Liver (tissue), 9 donors: ENCODE measurements around the gene TNS3. TPM values are rescaled to one million over a fixed set of nuclear protein-coding genes. Genes with fewer than 3 reads are reported as not detected.

Source experiments
- DNase-seq: peaks from one replicate; pipeline ENCODE4 v3.0.0-alpha.2; 2017; ENCODE audit warnings: low spot score
- H3K27ac ChIP-seq, 2 donors: one replicate each; pipeline ENCODE4 v1.7.0; 2013; ENCODE audit warnings: inconsistent platforms in 2 of 2, low read length in 2 of 2, control low read depth in 1 of 2, low read depth in 1 of 2, mild to moderate bottlenecking in 1 of 2
- H3K27me3 ChIP-seq, 4 donors: one replicate each; pipeline versions ENCODE4 v1.6.1 to v1.7.0; 2013; ENCODE audit warnings: low read length in 3 of 4, inconsistent platforms in 1 of 4, mild to moderate bottlenecking in 1 of 4, moderate library complexity in 1 of 4; ENCODE audit not compliant: control insufficient read depth in 4 of 4, insufficient read depth in 4 of 4
- H3K36me3 ChIP-seq, 4 donors: one replicate each; pipeline versions ENCODE4 v1.6.1 to v1.7.0; 2013; ENCODE audit warnings: low read length in 3 of 4, mild to moderate bottlenecking in 3 of 4, low read depth in 1 of 4, moderate library complexity in 1 of 4; ENCODE audit not compliant: control insufficient read depth in 4 of 4, insufficient read depth in 3 of 4
- H3K4me1 ChIP-seq, 4 donors: one replicate each; pipeline versions ENCODE4 v1.6.1 to v1.7.0; 2013; ENCODE audit warnings: low read length in 3 of 4, mild to moderate bottlenecking in 3 of 4, moderate library complexity in 1 of 4; ENCODE audit not compliant: control insufficient read depth in 4 of 4, insufficient read depth in 4 of 4
- H3K4me3 ChIP-seq, 3 donors: one replicate each; pipeline versions ENCODE4 v1.6.1 to v1.7.0; 2013; ENCODE audit warnings: low read length in 3 of 3, control low read depth in 1 of 3, low read depth in 1 of 3, mild to moderate bottlenecking in 1 of 3
- H3K9ac ChIP-seq, 2 donors: one replicate each; pipeline ENCODE4 v1.7.0; 2013; ENCODE audit warnings: low read length in 2 of 2, mild to moderate bottlenecking in 2 of 2, moderate library complexity in 2 of 2, control low read depth in 1 of 2, low read depth in 1 of 2
- H3K9me3 ChIP-seq, 4 donors: one replicate each; pipeline versions ENCODE4 v1.6.1 to v1.7.0; 2013; ENCODE audit warnings: low read length in 3 of 4; ENCODE audit not compliant: control insufficient read depth in 4 of 4
- EGR1 ChIP-seq, 2 donors: IDR thresholded peaks; 2 replicates each; pipeline ENCODE4 v1.6.1; 2016 to 2018; ENCODE audit warnings: antibody characterized with exemption in 2 of 2, low read depth in 2 of 2
- FOXA1 ChIP-seq: IDR thresholded peaks from 2 replicates; pipeline ENCODE4 v1.6.1; 2016; ENCODE audit warnings: antibody characterized with exemption
- HNF4A ChIP-seq, 2 donors: conservative IDR thresholded peaks; 2 replicates each; pipeline ENCODE4 v1.6.1; 2016; ENCODE audit warnings: antibody characterized with exemption in 2 of 2, mild to moderate bottlenecking in 2 of 2
- HNF4G ChIP-seq: IDR thresholded peaks from 2 replicates; pipeline ENCODE4 v1.6.1; 2016; ENCODE audit warnings: antibody characterized with exemption
- JUND ChIP-seq, 2 donors: IDR thresholded peaks; 2 replicates each; pipeline ENCODE4 v1.6.1; 2016; ENCODE audit warnings: antibody characterized with exemption in 2 of 2
- NR2F2 ChIP-seq: IDR thresholded peaks from 2 replicates; pipeline ENCODE4 v1.6.1; 2016; ENCODE audit warnings: antibody characterized with exemption
- RAD21 ChIP-seq, 2 donors: IDR thresholded peaks; 2 replicates each; pipeline ENCODE4 v1.6.1; 2016; ENCODE audit warnings: antibody characterized with exemption in 2 of 2, mild to moderate bottlenecking in 2 of 2
- REST ChIP-seq: IDR thresholded peaks from 2 replicates; pipeline ENCODE4 v1.6.1; 2016; ENCODE audit warnings: antibody characterized with exemption, mild to moderate bottlenecking
- RXRA ChIP-seq, 2 donors: IDR thresholded peaks; 2 replicates each; pipeline ENCODE4 v1.6.1; 2017 to 2018; ENCODE audit warnings: antibody characterized with exemption in 2 of 2, mild to moderate bottlenecking in 1 of 2
- SP1 ChIP-seq: IDR thresholded peaks from 2 replicates; pipeline ENCODE4 v1.6.1; 2018; ENCODE audit warnings: antibody characterized with exemption, mild to moderate bottlenecking
- YY1 ChIP-seq: IDR thresholded peaks from 2 replicates; pipeline ENCODE4 v1.6.1; 2016; ENCODE audit warnings: antibody characterized with exemption, mild to moderate bottlenecking
- WGBS: extraction: QIAGEN DNeasy Blood & Tissue Kit; methylation state at CpG from one replicate; pipeline ENCODE4 v1.1.7; 2013; 5-methylcytosine and 5-hydroxymethylcytosine counted together
- polyA plus RNA-seq, 2 donors: library from polyadenylated mRNA; stranded (reverse) in 1 of 2; unstranded in 1 of 2; fragments of 200-250 nt in 1 of 2; fragments of >200 nt in 1 of 2; fragmentation: Nextera tagmentation in 1 of 2; extraction: Ambion mirVana in 1 of 2; gene quantifications; one replicate each; pipeline versions ENCODE4 v1.2.1 to v1.2.3, GENCODE V29; 2013 to 2015
- total RNA-seq, 2 donors: library from RNA; depleted of rRNA; stranded (reverse); fragments of >200 nt; gene quantifications; one replicate each; pipeline ENCODE4 v1.2.3, GENCODE V29; 2014
- TF ChIP-seq, protein P1 (sequence below): fragments of 150-350 bp; IDR thresholded peaks from 2 replicates; pipeline ENCODE4 v1.5.1; 2017; ENCODE audit warnings: improper control_type of control experiment, low read depth, low read length; ENCODE audit not compliant: missing input control
- TF ChIP-seq, protein P2 (sequence below): IDR thresholded peaks from 2 replicates; pipeline ENCODE4 v1.6.1; 2016; ENCODE audit warnings: antibody characterized with exemption
- TF ChIP-seq, protein P3 (sequence below): IDR thresholded peaks from 2 replicates; pipeline ENCODE4 v1.6.1; 2016; ENCODE audit warnings: antibody characterized with exemption
- donor health status: healthy.
- donor health status: healthy.
- donor health status: healthy.
- donor health status: healthy.
- donor health status: healthy.

TNS3 gene
- total and polyA plus RNA-seq, 4 donors: 16.8 to 100 (median 29.5) TPM

GRCh38 chr7:47400741-47401206 lies 181.1 kb downstream of the TNS3 start:
- Histone ChIP-seq H3K4me3 (no peak overlapping the region), H3K9ac (no peak overlapping the region), H3K4me1 (peaks cover 0 to 9% (median 4%) of the 10 kb centered on the region in 4 donors), H3K36me3 (peaks cover 15 to 62% (median 40%) of the 10 kb centered on the region in 4 donors), H3K9me3 (no peaks in the 10 kb centered on the region), H3K27me3 (no peaks in the 10 kb centered on the region), H3K27ac (no peak overlapping the region)
- WGBS: 96% methylated on average over 21 of the region's 21 CpGs
- TF ChIP-seq HNF4G (no peak), YY1 (no peak)
- DNase-seq: no peak

DNA sequence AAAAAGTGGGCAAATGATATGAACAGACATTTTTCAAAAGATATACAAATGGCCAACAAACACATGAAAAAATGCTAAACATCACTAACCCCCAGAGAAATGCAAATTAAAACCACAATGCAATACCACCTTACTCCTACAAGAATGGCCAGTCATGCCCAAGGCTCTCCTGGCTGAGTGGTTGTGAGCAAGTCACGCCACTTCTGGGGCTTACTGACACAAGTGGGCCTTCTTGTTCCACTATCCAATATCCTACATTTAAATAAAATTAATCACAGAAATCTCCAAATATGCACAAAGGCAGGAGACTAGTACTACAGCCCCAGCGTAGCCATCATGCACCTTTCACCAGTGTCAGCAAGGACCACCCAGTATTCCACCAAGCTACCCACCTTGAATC lies 181.9 kb downstream of the TNS3 start:
- Histone ChIP-seq H3K4me1 (peaks cover 0 to under 1% (median under 1%) of the 10 kb centered on the region in 4 donors), H3K4me3 (no peak overlapping the region), H3K9ac (no peak overlapping the region), H3K9me3 (no peaks in the 10 kb centered on the region), H3K27ac (no peak overlapping the region), H3K36me3 (peaks cover 16 to 70% (median 48%) of the 10 kb centered on the region in 4 donors), H3K27me3 (no peaks in the 10 kb centered on the region)
- TF ChIP-seq YY1 (no peak), SP1 (no peak), RXRA (IDR thresholded peaks at IDR 0.05) (no peak), JUND (IDR thresholded peaks at IDR 0.05) (no peak), NR2F2 (no peak), RAD21 (IDR thresholded peaks at IDR 0.05) (no peak)
- TF ChIP-seq, protein P1, sequence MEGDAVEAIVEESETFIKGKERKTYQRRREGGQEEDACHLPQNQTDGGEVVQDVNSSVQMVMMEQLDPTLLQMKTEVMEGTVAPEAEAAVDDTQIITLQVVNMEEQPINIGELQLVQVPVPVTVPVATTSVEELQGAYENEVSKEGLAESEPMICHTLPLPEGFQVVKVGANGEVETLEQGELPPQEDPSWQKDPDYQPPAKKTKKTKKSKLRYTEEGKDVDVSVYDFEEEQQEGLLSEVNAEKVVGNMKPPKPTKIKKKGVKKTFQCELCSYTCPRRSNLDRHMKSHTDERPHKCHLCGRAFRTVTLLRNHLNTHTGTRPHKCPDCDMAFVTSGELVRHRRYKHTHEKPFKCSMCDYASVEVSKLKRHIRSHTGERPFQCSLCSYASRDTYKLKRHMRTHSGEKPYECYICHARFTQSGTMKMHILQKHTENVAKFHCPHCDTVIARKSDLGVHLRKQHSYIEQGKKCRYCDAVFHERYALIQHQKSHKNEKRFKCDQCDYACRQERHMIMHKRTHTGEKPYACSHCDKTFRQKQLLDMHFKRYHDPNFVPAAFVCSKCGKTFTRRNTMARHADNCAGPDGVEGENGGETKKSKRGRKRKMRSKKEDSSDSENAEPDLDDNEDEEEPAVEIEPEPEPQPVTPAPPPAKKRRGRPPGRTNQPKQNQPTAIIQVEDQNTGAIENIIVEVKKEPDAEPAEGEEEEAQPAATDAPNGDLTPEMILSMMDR: no peak
- DNase-seq: no peak
- 98% methylated on average over 2 of the region's 2 CpGs for WGBS

GRCh38 chr7:47394751-47395252 lies 187.1 kb downstream of the TNS3 start:
- Histone ChIP-seq H3K9me3 (no peaks in the 10 kb centered on the region), H3K36me3 (peaks cover 15 to 83% (median 67%) of the 10 kb centered on the region in 4 donors), H3K27ac (no peak overlapping the region), H3K4me3 (no peak overlapping the region), H3K27me3 (no peaks in the 10 kb centered on the region), H3K9ac (no peak overlapping the region), H3K4me1 (no peaks in the 10 kb centered on the region)
- TF ChIP-seq, protein P2, sequence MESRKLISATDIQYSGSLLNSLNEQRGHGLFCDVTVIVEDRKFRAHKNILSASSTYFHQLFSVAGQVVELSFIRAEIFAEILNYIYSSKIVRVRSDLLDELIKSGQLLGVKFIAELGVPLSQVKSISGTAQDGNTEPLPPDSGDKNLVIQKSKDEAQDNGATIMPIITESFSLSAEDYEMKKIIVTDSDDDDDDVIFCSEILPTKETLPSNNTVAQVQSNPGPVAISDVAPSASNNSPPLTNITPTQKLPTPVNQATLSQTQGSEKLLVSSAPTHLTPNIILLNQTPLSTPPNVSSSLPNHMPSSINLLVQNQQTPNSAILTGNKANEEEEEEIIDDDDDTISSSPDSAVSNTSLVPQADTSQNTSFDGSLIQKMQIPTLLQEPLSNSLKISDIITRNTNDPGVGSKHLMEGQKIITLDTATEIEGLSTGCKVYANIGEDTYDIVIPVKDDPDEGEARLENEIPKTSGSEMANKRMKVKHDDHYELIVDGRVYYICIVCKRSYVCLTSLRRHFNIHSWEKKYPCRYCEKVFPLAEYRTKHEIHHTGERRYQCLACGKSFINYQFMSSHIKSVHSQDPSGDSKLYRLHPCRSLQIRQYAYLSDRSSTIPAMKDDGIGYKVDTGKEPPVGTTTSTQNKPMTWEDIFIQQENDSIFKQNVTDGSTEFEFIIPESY: no peak
- TF ChIP-seq EGR1 (IDR thresholded peaks at IDR 0.05; ENCODE audit: low read depth in 2 of 2) (no peak), JUND (IDR thresholded peaks at IDR 0.05) (no peak), RXRA (IDR thresholded peaks at IDR 0.05) (no peak), FOXA1 (no peak), REST (no peak), HNF4A (conservative IDR thresholded peaks at IDR 0.05) (no peak), NR2F2 (no peak), YY1 (no peak)
- TF ChIP-seq, protein P3, sequence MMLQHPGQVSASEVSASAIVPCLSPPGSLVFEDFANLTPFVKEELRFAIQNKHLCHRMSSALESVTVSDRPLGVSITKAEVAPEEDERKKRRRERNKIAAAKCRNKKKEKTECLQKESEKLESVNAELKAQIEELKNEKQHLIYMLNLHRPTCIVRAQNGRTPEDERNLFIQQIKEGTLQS: no peak
- TF ChIP-seq, protein P1: no peak
- DNase-seq: no peak
- WGBS: 93% methylated on average over 11 of the region's 11 CpGs
